H1 (cell line): ENCODE results near the gene AAK1. TPM values are rescaled to one million over a fixed set of nuclear protein-coding genes. Genes with fewer than 3 reads are reported as not detected.

ENCODE experiments used
- CTCF ChIA-PET: fragments of 300-600 bp; sonication (Branson Sonifier 250); formaldehyde crosslinking; loops from one replicate; lab custom pipeline; 2021; ENCODE audit not compliant: partially characterized antibody; lab: Charles Lee
- POLR2A ChIA-PET: fragments of 300-600 bp; sonication (Branson Sonifier 250); formaldehyde crosslinking; loops from one replicate; lab custom pipeline; 2021; ENCODE audit warnings: inconsistent platforms; ENCODE audit not compliant: partially characterized antibody; lab: Charles Lee
- DNase-seq, 2 experiments: peaks; one replicate each; pipeline versions ENCODE4 v3.0.0 to v3.0.0-alpha.2; 2010 to 2022; ENCODE audit warnings: low spot score in 2 of 2, low read depth in 1 of 2, mixed read lengths in 1 of 2
- FAIRE-seq: peaks from 2 replicates; lab custom pipeline; 2011; peaks lifted over from hg19 to GRCh38; lab: Jason Lieb, UNC
- H2AFZ ChIP-seq: 2 replicates; pipeline ENCODE4 v1.8.1; 2012; ENCODE audit warnings: low read length, inconsistent platforms
- H2AK5ac ChIP-seq: 2 replicates; pipeline ENCODE4 v1.6.1; 2013; ENCODE audit warnings: low read depth, low read length
- H2BK120ac ChIP-seq: replicated peaks from 2 replicates; pipeline ENCODE3; 2013; ENCODE audit warnings: low read depth, low read length, inconsistent platforms
- H2BK12ac ChIP-seq: 2 replicates; pipeline ENCODE4 v1.6.1; 2013; ENCODE audit warnings: low read depth, low read length
- H2BK15ac ChIP-seq: 2 replicates; pipeline ENCODE4 v1.6.1; 2013; ENCODE audit warnings: low read length
- H2BK20ac ChIP-seq: 2 replicates; pipeline ENCODE4 v1.6.1; 2013; ENCODE audit warnings: low read length
- H2BK5ac ChIP-seq: 2 replicates; pipeline ENCODE4 v1.6.1; 2013; ENCODE audit warnings: low read depth, low read length
- H3K14ac ChIP-seq: 2 replicates; pipeline ENCODE4 v1.6.1; 2013; ENCODE audit warnings: inconsistent platforms; ENCODE audit not compliant: insufficient read length
- H3K18ac ChIP-seq: 2 replicates; pipeline ENCODE4 v1.6.1; 2013; ENCODE audit warnings: low read length; ENCODE audit errors: extremely low read depth
- H3K23ac ChIP-seq: 2 replicates; pipeline ENCODE4 v1.6.1; 2013; ENCODE audit warnings: inconsistent platforms; ENCODE audit not compliant: insufficient read length
- H3K23me2 ChIP-seq: 2 replicates; pipeline ENCODE4 v1.6.1; 2013; ENCODE audit warnings: low read depth, low read length
- H3K27ac ChIP-seq: 2 replicates; pipeline ENCODE4 v1.6.1; 2011; ENCODE audit warnings: low read depth, low read length, inconsistent platforms
- H3K27me3 ChIP-seq, 4 experiments: replicated peaks in 1 of 4; 1 replicate in 1 of 4; 2 replicates in 3 of 4; pipeline versions ENCODE4 v1.6.1 to v1.8.1; 2011 to 2013; ENCODE audit warnings: low read length in 3 of 4, mild to moderate bottlenecking in 3 of 4, inconsistent platforms in 2 of 4, mixed read lengths in 2 of 4, moderate library complexity in 1 of 4; ENCODE audit not compliant: control insufficient read depth in 3 of 4, insufficient read depth in 3 of 4; ENCODE audit errors: extremely low read depth in 1 of 4
- H3K36me3 ChIP-seq, 4 experiments: 2 replicates each; pipeline versions ENCODE4 v1.6.1 to v1.8.1; 2011 to 2013; ENCODE audit warnings: mild to moderate bottlenecking in 4 of 4, low read length in 3 of 4, moderate library complexity in 2 of 4, control low read depth in 1 of 4, inconsistent platforms in 1 of 4; ENCODE audit not compliant: insufficient read depth in 4 of 4, control insufficient read depth in 2 of 4
- H3K4ac ChIP-seq: replicated peaks from 2 replicates; pipeline ENCODE3; 2013; ENCODE audit warnings: low read length, low read depth, mixed read lengths, inconsistent platforms; ENCODE audit not compliant: insufficient read length
- H3K4me1 ChIP-seq, 4 experiments: replicated peaks in 1 of 4; 1 replicate in 1 of 4; 2 replicates in 3 of 4; pipeline versions ENCODE4 v1.6.1 to v1.8.1; 2011 to 2013; ENCODE audit warnings: low read length in 3 of 4, inconsistent platforms in 2 of 4, mixed read lengths in 1 of 4; ENCODE audit not compliant: insufficient read depth in 4 of 4, control insufficient read depth in 3 of 4
- H3K4me2 ChIP-seq, 2 experiments: 2 replicates each; pipeline versions ENCODE4 v1.6.1 to v1.8.1; 2011 to 2013; ENCODE audit warnings: low read depth in 2 of 2, low read length in 2 of 2, control low read depth in 1 of 2, inconsistent platforms in 1 of 2, mild to moderate bottlenecking in 1 of 2; ENCODE audit not compliant: insufficient read depth in 1 of 2
- H3K4me3 ChIP-seq, 4 experiments: fragments of 200-600, 300-600 bp in 1 of 4; sonication (generic), shearing (Covaris generic), sonication (Bioruptor Twin) in 1 of 4; 2 replicates each; pipeline versions ENCODE4 v1.5.1 to v1.8.1; 2011 to 2016; ENCODE audit warnings: low read length in 4 of 4, low read depth in 3 of 4, control low read depth in 2 of 4, inconsistent platforms in 2 of 4, mild to moderate bottlenecking in 2 of 4, mixed read lengths in 1 of 4, moderate library complexity in 1 of 4; ENCODE audit not compliant: insufficient read depth in 2 of 4; ENCODE audit errors: extremely low read depth in 1 of 4
- H3K56ac ChIP-seq: replicated peaks from 2 replicates; pipeline ENCODE3; 2013; ENCODE audit warnings: low read depth, mild to moderate bottlenecking, mixed read lengths, low read length, inconsistent platforms; ENCODE audit not compliant: insufficient read length
- H3K79me1 ChIP-seq: 2 replicates; pipeline ENCODE4 v1.6.1; 2013; ENCODE audit warnings: low read depth, low read length, control low read depth
- H3K79me2 ChIP-seq, 2 experiments: 2 replicates each; pipeline versions ENCODE4 v1.6.1 to v1.8.1; 2012 to 2013; ENCODE audit warnings: low read length in 2 of 2, mild to moderate bottlenecking in 2 of 2, inconsistent platforms in 1 of 2; ENCODE audit not compliant: insufficient read depth in 2 of 2, control insufficient read depth in 1 of 2
- H3K9ac ChIP-seq, 4 experiments: replicated peaks in 1 of 4; 1 replicate in 1 of 4; 2 replicates in 3 of 4; pipeline versions ENCODE4 v1.6.1 to v1.8.1; 2011 to 2013; ENCODE audit warnings: low read depth in 3 of 4, low read length in 3 of 4, control low read depth in 2 of 4, mild to moderate bottlenecking in 2 of 4, moderate library complexity in 2 of 4, inconsistent platforms in 1 of 4; ENCODE audit errors: extremely low read depth in 1 of 4
- H3K9me3 ChIP-seq, 2 experiments: 2 replicates each; pipeline versions ENCODE4 v1.6.1 to v1.8.1; 2012 to 2013; ENCODE audit warnings: mild to moderate bottlenecking in 2 of 2, moderate library complexity in 2 of 2, control low read depth in 1 of 2, inconsistent platforms in 1 of 2, low read depth in 1 of 2, low read length in 1 of 2, mixed read lengths in 1 of 2; ENCODE audit not compliant: insufficient read depth in 2 of 2
- H4K20me1 ChIP-seq, 2 experiments: replicated peaks in 1 of 2; 2 replicates each; pipeline versions ENCODE3 to v1.8.1; 2011 to 2013; ENCODE audit warnings: inconsistent platforms in 2 of 2, low read length in 2 of 2, mild to moderate bottlenecking in 1 of 2; ENCODE audit not compliant: insufficient read depth in 2 of 2, control insufficient read depth in 1 of 2
- H4K5ac ChIP-seq: 2 replicates; pipeline ENCODE4 v1.6.1; 2013; ENCODE audit warnings: low read length, low read depth, mixed read lengths, inconsistent platforms; ENCODE audit not compliant: insufficient read length
- H4K8ac ChIP-seq: 2 replicates; pipeline ENCODE4 v1.8.0; 2013; ENCODE audit warnings: mild to moderate bottlenecking, moderate library complexity, low read length, inconsistent platforms; ENCODE audit not compliant: insufficient read depth; ENCODE audit errors: extremely low read depth
- H4K91ac ChIP-seq: replicated peaks from 2 replicates; pipeline ENCODE3; 2013; ENCODE audit warnings: low read length, mixed read lengths, inconsistent platforms; ENCODE audit not compliant: insufficient read length
- CHD2 ChIP-seq: IDR thresholded peaks from 2 replicates; pipeline ENCODE4 v1.6.1; 2012; ENCODE audit warnings: low read length, improper control_type of control experiment
- EGR1 ChIP-seq: IDR thresholded peaks from 2 replicates; pipeline ENCODE4 v1.6.1; 2011; ENCODE audit warnings: low read depth, low read length, borderline replicate concordance
- EP300 ChIP-seq, 2 experiments: IDR thresholded peaks; 1 replicate in 1 of 2; 2 replicates in 1 of 2; pipeline ENCODE4 v1.6.1; 2011 to 2012; ENCODE audit warnings: low read depth in 2 of 2, low read length in 2 of 2, mild to moderate bottlenecking in 2 of 2, borderline replicate concordance in 1 of 2, inconsistent platforms in 1 of 2, moderate library complexity in 1 of 2
- GTF2F1 ChIP-seq: IDR thresholded peaks from 2 replicates; pipeline ENCODE4 v1.6.1; 2012; ENCODE audit warnings: low read depth, low read length, improper control_type of control experiment, borderline replicate concordance
- NANOG ChIP-seq: IDR thresholded peaks from 2 replicates; pipeline ENCODE4 v1.6.1; 2011; ENCODE audit warnings: low read length, low read depth, mild to moderate bottlenecking, inconsistent platforms; ENCODE audit not compliant: insufficient read depth, poor library complexity, severe bottlenecking
- PHF8 ChIP-seq: fragments of 200-600 bp; sonication (generic); conservative IDR thresholded peaks from 2 replicates; pipeline ENCODE4 v1.7.1; 2012; ENCODE audit warnings: low read depth, mild to moderate bottlenecking, inconsistent platforms, low read length, moderate library complexity
- POLR2AphosphoS5 ChIP-seq: IDR thresholded peaks from 2 replicates; pipeline ENCODE4 v1.6.1; 2011; ENCODE audit warnings: low read depth, low read length
- RFX5 ChIP-seq: IDR thresholded peaks from 2 replicates; pipeline ENCODE4 v1.6.1; 2011; ENCODE audit warnings: low read depth, low read length, improper control_type of control experiment, borderline replicate concordance
- SUZ12 ChIP-seq: fragments of 200-600 bp; sonication (generic); IDR thresholded peaks from 2 replicates; pipeline ENCODE4 v1.6.1; 2012; ENCODE audit warnings: mild to moderate bottlenecking, inconsistent platforms, low read length, moderate library complexity, mixed read lengths
- TAF7 ChIP-seq: optimal IDR thresholded peaks from 2 replicates; pipeline ENCODE3; 2011; ENCODE audit warnings: low read depth, mild to moderate bottlenecking, inconsistent platforms, low read length, moderate library complexity, borderline replicate concordance
- ZNF274 ChIP-seq: IDR thresholded peaks from 2 replicates; pipeline ENCODE4 v1.7.0; 2012; ENCODE audit warnings: low read length, borderline replicate concordance; ENCODE audit errors: extremely low read depth
- WGBS, 2 experiments: shearing (Covaris generic) in 1 of 2; methylation state at CpG; one replicate each; pipeline versions ENCODE4 v1.1.6 to v1.1.7; 2013 to 2015; ENCODE audit warnings: low lambda C conversion rate in 2 of 2, mixed read lengths in 2 of 2, inconsistent platforms in 1 of 2, low coverage in 1 of 2, missing lambda C conversion rate in 1 of 2; ENCODE audit not compliant: insufficient replicate concordance in 2 of 2, insufficient coverage in 1 of 2, insufficient read length in 1 of 2; ENCODE audit errors: extremely low coverage in 1 of 2, missing lambda C conversion rate in 1 of 2; 5-methylcytosine and 5-hydroxymethylcytosine counted together
- polyA plus RNA-seq, 7 experiments: library from polyadenylated mRNA; depleted of rRNA in 3 of 7; stranded (reverse) in 5 of 7; unstranded in 2 of 7; fragments of >200 nt in 5 of 7; fragments of 200-250 nt in 2 of 7; gene quantifications; 1 replicate in 5 of 7; 2 replicates in 1 of 7; 4 replicates in 1 of 7; pipeline versions ENCODE4 v1.2.1 to v1.2.3, GENCODE V29; 2011 to 2013; ENCODE audit warnings: missing spikeins in 2 of 7, mixed read lengths in 2 of 7
- total RNA-seq: library from RNA; stranded (reverse); fragmentation: NEBNext Ultra II Directional; extraction: Animal tissue kit (Norgen Biotek cat#: 25700); gene quantifications from 2 replicates; pipeline ENCODE4 v1.2.1, GENCODE V29; 2021
- TF ChIP-seq, protein P1 (sequence below): IDR thresholded peaks from 2 replicates; pipeline ENCODE4 v1.6.1; 2012; ENCODE audit warnings: inconsistent platforms
- TF ChIP-seq, protein P2 (sequence below): IDR thresholded peaks from 2 replicates; pipeline ENCODE4 v1.6.1; 2011; ENCODE audit warnings: low read depth, mild to moderate bottlenecking, low read length; ENCODE audit not compliant: insufficient read depth

AAK1 gene
- total and polyA plus RNA-seq, 2 of the 8 experiments (the other 6 are each of a cell fraction or from before 2014, with no cell fraction given), result 10.0 to 40.5 TPM

DNA sequence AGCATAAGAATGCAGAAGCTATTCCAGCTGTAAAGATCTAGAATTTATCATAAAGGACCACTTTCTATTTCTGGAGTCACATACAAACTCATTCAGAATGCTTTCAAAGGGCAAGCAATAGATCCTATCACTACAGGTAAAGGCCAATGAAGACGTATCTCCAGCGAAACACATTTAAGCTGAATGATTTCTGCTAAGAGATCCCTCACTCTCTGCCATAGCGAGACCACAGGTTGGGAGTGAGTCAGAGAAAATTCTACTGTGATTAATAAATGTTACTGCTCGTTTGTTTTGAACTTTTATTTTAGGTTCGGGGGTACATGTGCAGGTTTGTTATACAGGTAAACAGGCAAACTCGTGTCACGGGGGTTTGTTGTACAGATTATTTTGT is 133.8 kb downstream of the AAK1 start:
- Histone ChIP-seq H3K4me1 (peaks cover 0 to 1% (median 0%) of the 10 kb centered on the region in 4 experiments; a peak in 1 of 7 replicates), H3K79me1 (no peaks in the 10 kb centered on the region), H3K18ac (no peak overlapping the region), H4K91ac (no peak overlapping the region), H2BK20ac (no peak overlapping the region), H3K79me2 (no peaks in the 10 kb centered on the region), H3K9me3 (no peaks in the 10 kb centered on the region), H3K4me2 (no peak overlapping the region), H3K4me3 (no peak overlapping the region), H4K8ac (no peak overlapping the region), H2BK5ac (no peak overlapping the region), H3K27ac (no peak overlapping the region), H3K4ac (no peak overlapping the region), H2AFZ (no peak overlapping the region), H3K14ac (no peak overlapping the region), H3K9ac (no peak overlapping the region), H2BK15ac (no peak overlapping the region), H4K5ac (no peak overlapping the region), H3K23me2 (no peaks in the 10 kb centered on the region), H2AK5ac (no peak overlapping the region), H2BK120ac (no peak overlapping the region), H4K20me1 (peaks cover 0 to under 1% of the 10 kb centered on the region in 2 experiments), H3K36me3 (peaks cover 4 to 39% (median 20%) of the 10 kb centered on the region in 4 experiments; a peak in 6 of 8 replicates), H3K23ac (no peak overlapping the region), H2BK12ac (no peak overlapping the region), H3K27me3 (no peaks in the 10 kb centered on the region), H3K56ac (no peak overlapping the region)
- ChIA-PET POLR2A (no interaction called here), CTCF (interaction anchor here (1.2 kb wide), 1 partner anchor 9 kb away, joined by 6 read pairs; no protein-coding TSS in a partner anchor)
- FAIRE-seq (no peak), DNase-seq (no peak)
- 96% methylated on average over 7 of the region's 7 CpGs; no CpG with 5 or more reads in 1 of the 2 experiments for WGBS, 2 experiments
- TF ChIP-seq RFX5, result no peak
- TF ChIP-seq EP300 (IDR thresholded peaks at IDR 0.05; ENCODE audit: borderline replicate concordance in 1 of 2, low read depth in 2 of 2, low read length in 2 of 2), result no peak
- TF ChIP-seq POLR2AphosphoS5, result no peak
- no peak for TF ChIP-seq NANOG
- no peak for TF ChIP-seq GTF2F1
- TF ChIP-seq SUZ12, result no peak
- no peak for TF ChIP-seq TAF7
- TF ChIP-seq, protein P1, sequence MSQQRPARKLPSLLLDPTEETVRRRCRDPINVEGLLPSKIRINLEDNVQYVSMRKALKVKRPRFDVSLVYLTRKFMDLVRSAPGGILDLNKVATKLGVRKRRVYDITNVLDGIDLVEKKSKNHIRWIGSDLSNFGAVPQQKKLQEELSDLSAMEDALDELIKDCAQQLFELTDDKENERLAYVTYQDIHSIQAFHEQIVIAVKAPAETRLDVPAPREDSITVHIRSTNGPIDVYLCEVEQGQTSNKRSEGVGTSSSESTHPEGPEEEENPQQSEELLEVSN, result no peak
- TF ChIP-seq PHF8, result no peak
- no peak for TF ChIP-seq EGR1
- TF ChIP-seq, protein P2, sequence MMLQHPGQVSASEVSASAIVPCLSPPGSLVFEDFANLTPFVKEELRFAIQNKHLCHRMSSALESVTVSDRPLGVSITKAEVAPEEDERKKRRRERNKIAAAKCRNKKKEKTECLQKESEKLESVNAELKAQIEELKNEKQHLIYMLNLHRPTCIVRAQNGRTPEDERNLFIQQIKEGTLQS, result no peak
- no peak for TF ChIP-seq ZNF274
- no peak for TF ChIP-seq CHD2
